Activated CD4-positive, alpha-beta T cell treated with anti-CD3 and anti-CD28 coated beads for 1 hour (primary cell): Measurements from ENCODE around the gene ATG16L1.

Source experiments
- DNase-seq: peaks from one replicate; pipeline ENCODE4 v3.0.0-alpha.2; 2020

Gene ATG16L1

GRCh38 chr2:233261819-233262555 lies 10.5 kb downstream of the ATG16L1 start:
- DNase-seq, result no peak

GRCh38 chr2:233262562-233262961 lies 11.1 kb downstream of the ATG16L1 start:
- DNase-seq, result no peak

GRCh38 chr2:233263045-233263570 lies 11.6 kb downstream of the ATG16L1 start:
- DNase-seq, result no peak

- no peak for DNase-seq
Observed at GRCh38 chr2:233264667-233265066, 13.2 kb downstream of the ATG16L1 start.

GRCh38 chr2:233265899-233266431 lies 14.5 kb downstream of the ATG16L1 start:
- DNase-seq, result no peak

GRCh38 chr2:233266481-233266880 lies 15.0 kb downstream of the ATG16L1 start:
- DNase-seq, result no peak

- DNase-seq, result peak; percentile 67
Observed at GRCh38 chr2:233267516-233268245, 16.2 kb downstream of the ATG16L1 start.

- no peak for DNase-seq
Observed at GRCh38 chr2:233270366-233270765, 18.9 kb downstream of the ATG16L1 start.

- DNase-seq, result no peak
Observed at GRCh38 chr2:233270951-233271350, 19.5 kb downstream of the ATG16L1 start.

GRCh38 chr2:233271693-233272092 lies 20.2 kb downstream of the ATG16L1 start:
- DNase-seq, result no peak

- DNase-seq, result no peak
Observed at GRCh38 chr2:233273120-233273519, 21.6 kb downstream of the ATG16L1 start.

- DNase-seq, result no peak
Observed at GRCh38 chr2:233275223-233275622, 23.8 kb downstream of the ATG16L1 start.

- no peak for DNase-seq
Observed at GRCh38 chr2:233278921-233279320, 27.4 kb downstream of the ATG16L1 start.

- no peak for DNase-seq
Observed at GRCh38 chr2:233280114-233280693, 28.7 kb downstream of the ATG16L1 start.

GRCh38 chr2:233281553-233281952 lies 30.1 kb downstream of the ATG16L1 start:
- no peak for DNase-seq

- DNase-seq, result no peak
Observed at GRCh38 chr2:233281992-233282603, 30.6 kb downstream of the ATG16L1 start.

GRCh38 chr2:233285921-233286320 lies 34.4 kb downstream of the ATG16L1 start:
- no peak for DNase-seq

GRCh38 chr2:233287871-233288270 lies 36.4 kb downstream of the ATG16L1 start:
- no peak for DNase-seq

GRCh38 chr2:233288663-233289062 lies 37.2 kb downstream of the ATG16L1 start:
- DNase-seq, result no peak

- DNase-seq, result no peak
Observed at GRCh38 chr2:233289648-233290047, 38.2 kb downstream of the ATG16L1 start.

- DNase-seq, result no peak
Observed at GRCh38 chr2:233290051-233290845, 38.8 kb downstream of the ATG16L1 start.

GRCh38 chr2:233295891-233296290 lies 44.4 kb downstream of the ATG16L1 start:
- no peak for DNase-seq
